ENCODE measurements around the gene RYR3.
"Not testable (repeated sequence)": the region's sequence is repeated elsewhere in the genome, so short reads cannot be mapped to it uniquely, and the experiment has no call there.

Gene RYR3

GRCh38 chr15:33515121-33515520 lies 204.4 kb downstream of the RYR3 start:
- DNase-seq (ENCODE audit: low read depth in 2 of 2), result no peak

GRCh38 chr15:33516563-33516962 lies 205.8 kb downstream of the RYR3 start:
- no peak for DNase-seq (ENCODE audit: low read depth in 2 of 2)

- DNase-seq (ENCODE audit: low read depth in 2 of 2), result no peak
These were observed 207.2 kb downstream of the RYR3 start for GRCh38 chr15:33517944-33518343.

GRCh38 chr15:33518421-33518820 lies 207.7 kb downstream of the RYR3 start:
- DNase-seq (ENCODE audit: low read depth in 2 of 2), result no peak

GRCh38 chr15:33524274-33524673 lies 213.5 kb downstream of the RYR3 start:
- no peak for DNase-seq (ENCODE audit: low read depth in 2 of 2)

GRCh38 chr15:33526532-33526931 lies 215.8 kb downstream of the RYR3 start:
- DNase-seq (ENCODE audit: low read depth in 2 of 2), result no peak

GRCh38 chr15:33533197-33533596 lies 222.4 kb downstream of the RYR3 start:
- no peak for DNase-seq (ENCODE audit: low read depth in 2 of 2)

- DNase-seq (ENCODE audit: low read depth in 2 of 2), result no peak
These were observed 223.9 kb downstream of the RYR3 start for GRCh38 chr15:33534642-33535041.

- no peak for DNase-seq (ENCODE audit: low read depth in 2 of 2)
These were observed 224.4 kb downstream of the RYR3 start for GRCh38 chr15:33535135-33535534.

GRCh38 chr15:33539825-33540573 lies 229.2 kb downstream of the RYR3 start:
- no peak for DNase-seq (ENCODE audit: low read depth in 2 of 2)

GRCh38 chr15:33543957-33544356 lies 233.2 kb downstream of the RYR3 start:
- DNase-seq (ENCODE audit: low read depth in 2 of 2), result no peak

GRCh38 chr15:33545866-33546265 lies 235.1 kb downstream of the RYR3 start:
- DNase-seq (ENCODE audit: low read depth in 2 of 2), result no peak

GRCh38 chr15:33547876-33548275 lies 237.1 kb downstream of the RYR3 start:
- DNase-seq (ENCODE audit: low read depth in 2 of 2), result no peak

GRCh38 chr15:33551860-33552259 lies 241.1 kb downstream of the RYR3 start:
- no peak for DNase-seq (ENCODE audit: low read depth in 2 of 2)

GRCh38 chr15:33553157-33553556 lies 242.4 kb downstream of the RYR3 start:
- DNase-seq (ENCODE audit: low read depth in 2 of 2), result no peak

- DNase-seq (ENCODE audit: low read depth in 2 of 2), result no peak
These were observed 248.6 kb downstream of the RYR3 start for GRCh38 chr15:33559207-33559890.

- DNase-seq (ENCODE audit: low read depth in 2 of 2), result no peak
These were observed 250.6 kb downstream of the RYR3 start for GRCh38 chr15:33561407-33561806.

- no peak for DNase-seq (ENCODE audit: low read depth in 2 of 2)
These were observed 251.2 kb downstream of the RYR3 start for GRCh38 chr15:33561967-33562366.

GRCh38 chr15:33565094-33565493 lies 254.3 kb downstream of the RYR3 start:
- no peak for DNase-seq (ENCODE audit: low read depth in 2 of 2)

- no peak for DNase-seq (ENCODE audit: low read depth in 2 of 2)
These were observed 256.9 kb downstream of the RYR3 start for GRCh38 chr15:33567652-33568051.

- DNase-seq (ENCODE audit: low read depth in 2 of 2), result no peak
These were observed 258.3 kb downstream of the RYR3 start for GRCh38 chr15:33569036-33569435.

- DNase-seq (ENCODE audit: low read depth in 2 of 2), result not testable (repeated sequence)
These were observed 267.1 kb downstream of the RYR3 start for GRCh38 chr15:33577911-33578310.

GRCh38 chr15:33580526-33580925 lies 269.8 kb downstream of the RYR3 start:
- no peak for DNase-seq (ENCODE audit: low read depth in 2 of 2)
